K562 (cell line): Measurements from ENCODE around the gene PPAT. TPM values are rescaled to one million over a fixed set of nuclear protein-coding genes. Genes with fewer than 3 reads are reported as not detected.
A peak's percentile ranks its signal among the peaks of the same experiment; 100 is the strongest.

Experiments
- CCNT2 ChIP-seq: IDR thresholded peaks from 2 replicates; pipeline ENCODE4 v1.6.1; 2011; ENCODE audit warnings: borderline replicate concordance, low read depth, mild to moderate bottlenecking, moderate library complexity, mixed read lengths, low read length; ENCODE audit not compliant: insufficient read length; ENCODE audit errors: extremely low read depth
- CREB1 ChIP-seq, 2 experiments: sonication (generic) in 1 of 2; formaldehyde crosslinking in 1 of 2; IDR thresholded peaks; 2 replicates each; pipeline versions ENCODE4 v1.6.1 to v1.8.0; 2012 to 2022; ENCODE audit warnings: inconsistent platforms in 1 of 2, mild to moderate bottlenecking in 1 of 2, missing genetic modification reagents in 1 of 2, moderate library complexity in 1 of 2
- FOXA3 ChIP-seq, 2 experiments: fragments of 450-650 bp in 1 of 2; sonication (generic) in 1 of 2; formaldehyde crosslinking; IDR thresholded peaks in 1 of 2; conservative IDR thresholded peaks in 1 of 2; 2 replicates each; pipeline versions ENCODE4 v1.4.0 to v1.8.0; 2020 to 2022; ENCODE audit warnings: mild to moderate bottlenecking in 2 of 2, missing genetic modification reagents in 1 of 2
- HNRNPLL ChIP-seq: fragments of 200-400 bp; formaldehyde crosslinking; IDR thresholded peaks from 2 replicates; pipeline ENCODE4 v1.6.1; 2017; ENCODE audit warnings: low read length, low read depth, mild to moderate bottlenecking; ENCODE audit not compliant: poor library complexity, severe bottlenecking
- NELFE ChIP-seq: IDR thresholded peaks from 2 replicates; pipeline ENCODE4 v1.6.1; 2011; ENCODE audit warnings: mild to moderate bottlenecking; ENCODE audit not compliant: insufficient read depth, insufficient read length
- STAT5B ChIP-seq: fragments of 250-450 bp; sonication (Bioruptor Pico); IDR thresholded peaks from 2 replicates; pipeline ENCODE4 v1.8.0; 2021; ENCODE audit warnings: mild to moderate bottlenecking, inconsistent platforms
- ZC3H11A ChIP-seq: IDR thresholded peaks from 2 replicates; pipeline ENCODE4 v1.6.1; 2012; ENCODE audit warnings: low read depth, low read length, improper control_type of control experiment
- polyA plus RNA-seq, 8 experiments: library from polyadenylated mRNA; depleted of rRNA in 4 of 8; stranded (reverse) in 5 of 8; unstranded in 3 of 8; fragments of >200 nt; fragmentation: Nextera tagmentation in 2 of 8; fragmentation: Illumina TruSeq in 1 of 8; extraction: Ambion mirVana in 2 of 8; extraction: Trizol in 1 of 8; gene quantifications; 2 replicates each; pipeline versions ENCODE4 v1.2.1 to v1.2.3, GENCODE V29; 2011 to 2014; ENCODE audit warnings: inconsistent platforms in 1 of 8, missing spikeins in 1 of 8
- total RNA-seq, 7 experiments: library from RNA; depleted of rRNA in 6 of 7; stranded (reverse); fragments of >200 nt in 6 of 7; fragmentation: Illumina TruSeq in 2 of 7; extraction: Trizol in 2 of 7; gene quantifications; 2 replicates each; pipeline versions ENCODE4 v1.2.1 to v1.2.3, GENCODE V29; 2011 to 2021; ENCODE audit warnings: low replicate concordance in 1 of 7
- TF ChIP-seq, protein P1 (sequence below): fragments of 450-650 bp; IDR thresholded peaks from 2 replicates; pipeline ENCODE4 v1.6.1; 2016; ENCODE audit warnings: borderline replicate concordance
- TF ChIP-seq, protein P2 (sequence below): sonication (generic); formaldehyde crosslinking; IDR thresholded peaks from 2 replicates; pipeline ENCODE4 v1.8.0; 2022; ENCODE audit warnings: missing genetic modification reagents, mild to moderate bottlenecking, moderate library complexity, borderline replicate concordance
- TF ChIP-seq, protein P3 (sequence below): fragments of 250-450 bp; sonication (Bioruptor Pico); IDR thresholded peaks from 2 replicates; pipeline ENCODE4 v1.8.0; 2022; ENCODE audit warnings: inconsistent platforms, mild to moderate bottlenecking, moderate library complexity, borderline replicate concordance
- TF ChIP-seq, protein P4 (sequence below): fragments of 450-650 bp; IDR thresholded peaks from 2 replicates; pipeline ENCODE4 v1.6.1; 2018; ENCODE audit not compliant: partially characterized antibody
- TF ChIP-seq, protein P5 (sequence below): fragments of 450-650 bp; IDR thresholded peaks from 2 replicates; pipeline ENCODE4 v1.6.1; 2016; ENCODE audit warnings: mild to moderate bottlenecking

Gene PPAT
- total and polyA plus RNA-seq, 9 of the 15 experiments (the other 6 are each of a cell fraction or from before 2014, with no cell fraction given), result 36.2 to 75.8 (median 55.5) TPM

DNA sequence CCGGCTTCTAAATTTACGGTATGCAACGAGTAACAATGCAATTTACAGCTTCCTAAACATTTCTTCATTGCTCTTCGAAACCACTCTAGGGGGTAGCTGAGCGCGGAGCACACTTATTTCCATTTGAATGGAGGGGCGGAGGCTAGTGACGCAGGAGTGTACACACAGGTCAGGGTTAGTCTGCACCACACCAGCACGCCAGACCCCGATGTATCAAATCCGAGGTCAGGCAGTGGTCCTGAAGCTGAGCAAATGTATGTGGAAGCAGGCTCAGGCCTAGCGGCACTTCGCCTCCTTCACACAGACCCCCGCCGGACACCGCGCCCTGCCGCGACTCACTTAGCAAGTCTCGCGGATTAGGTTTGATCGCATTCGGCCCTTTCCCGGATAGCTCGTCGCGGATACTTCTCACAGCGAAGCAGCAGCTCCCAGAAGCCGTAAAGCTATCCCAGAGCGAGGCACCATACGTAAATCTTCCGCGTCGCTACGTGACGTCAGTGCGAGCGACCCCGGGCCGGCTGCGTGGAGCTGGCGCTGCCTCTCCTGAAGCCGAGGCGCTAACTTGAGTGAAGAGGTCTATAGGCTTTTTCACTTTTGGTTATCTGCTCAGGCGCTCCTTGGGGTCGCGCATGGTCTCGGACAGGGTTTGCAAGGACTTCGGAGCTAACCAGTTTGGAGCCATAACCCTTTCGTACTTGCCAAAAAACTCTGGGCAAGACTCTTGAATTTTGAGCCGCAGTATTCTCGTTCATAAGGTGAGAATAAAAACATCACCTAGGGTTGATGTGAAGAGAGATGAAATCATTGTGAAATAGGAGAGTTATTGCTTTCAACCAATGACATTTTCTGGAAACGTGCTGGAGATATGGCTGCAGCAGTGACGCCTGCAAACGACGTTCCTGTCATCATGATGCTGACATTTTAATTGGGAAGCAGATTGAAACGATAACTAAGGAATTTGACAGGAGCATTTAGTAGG, 48.1 kb downstream of the PPAT start, which contains the start of gene AASDH (continued):
- TF ChIP-seq, protein P1, sequence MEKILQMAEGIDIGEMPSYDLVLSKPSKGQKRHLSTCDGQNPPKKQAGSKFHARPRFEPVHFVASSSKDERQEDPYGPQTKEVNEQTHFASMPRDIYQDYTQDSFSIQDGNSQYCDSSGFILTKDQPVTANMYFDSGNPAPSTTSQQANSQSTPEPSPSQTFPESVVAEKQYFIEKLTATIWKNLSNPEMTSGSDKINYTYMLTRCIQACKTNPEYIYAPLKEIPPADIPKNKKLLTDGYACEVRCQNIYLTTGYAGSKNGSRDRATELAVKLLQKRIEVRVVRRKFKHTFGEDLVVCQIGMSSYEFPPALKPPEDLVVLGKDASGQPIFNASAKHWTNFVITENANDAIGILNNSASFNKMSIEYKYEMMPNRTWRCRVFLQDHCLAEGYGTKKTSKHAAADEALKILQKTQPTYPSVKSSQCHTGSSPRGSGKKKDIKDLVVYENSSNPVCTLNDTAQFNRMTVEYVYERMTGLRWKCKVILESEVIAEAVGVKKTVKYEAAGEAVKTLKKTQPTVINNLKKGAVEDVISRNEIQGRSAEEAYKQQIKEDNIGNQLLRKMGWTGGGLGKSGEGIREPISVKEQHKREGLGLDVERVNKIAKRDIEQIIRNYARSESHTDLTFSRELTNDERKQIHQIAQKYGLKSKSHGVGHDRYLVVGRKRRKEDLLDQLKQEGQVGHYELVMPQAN, result peak; percentile 89
- TF ChIP-seq, protein P2, sequence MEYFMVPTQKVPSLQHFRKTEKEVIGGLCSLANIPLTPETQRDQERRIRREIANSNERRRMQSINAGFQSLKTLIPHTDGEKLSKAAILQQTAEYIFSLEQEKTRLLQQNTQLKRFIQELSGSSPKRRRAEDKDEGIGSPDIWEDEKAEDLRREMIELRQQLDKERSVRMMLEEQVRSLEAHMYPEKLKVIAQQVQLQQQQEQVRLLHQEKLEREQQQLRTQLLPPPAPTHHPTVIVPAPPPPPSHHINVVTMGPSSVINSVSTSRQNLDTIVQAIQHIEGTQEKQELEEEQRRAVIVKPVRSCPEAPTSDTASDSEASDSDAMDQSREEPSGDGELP (CRISPR knock-in tag), result peak; percentile 88
- peak; percentile 39 to 89 for TF ChIP-seq FOXA3 (CRISPR knock-in tag; conservative IDR thresholded peaks at IDR 0.05 in 1 of 2, IDR thresholded peaks at IDR 0.05 in 1 of 2)
- peak; percentile 56 for TF ChIP-seq HNRNPLL
- TF ChIP-seq, protein P3, sequence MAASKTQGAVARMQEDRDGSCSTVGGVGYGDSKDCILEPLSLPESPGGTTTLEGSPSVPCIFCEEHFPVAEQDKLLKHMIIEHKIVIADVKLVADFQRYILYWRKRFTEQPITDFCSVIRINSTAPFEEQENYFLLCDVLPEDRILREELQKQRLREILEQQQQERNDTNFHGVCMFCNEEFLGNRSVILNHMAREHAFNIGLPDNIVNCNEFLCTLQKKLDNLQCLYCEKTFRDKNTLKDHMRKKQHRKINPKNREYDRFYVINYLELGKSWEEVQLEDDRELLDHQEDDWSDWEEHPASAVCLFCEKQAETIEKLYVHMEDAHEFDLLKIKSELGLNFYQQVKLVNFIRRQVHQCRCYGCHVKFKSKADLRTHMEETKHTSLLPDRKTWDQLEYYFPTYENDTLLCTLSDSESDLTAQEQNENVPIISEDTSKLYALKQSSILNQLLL (CRISPR knock-in tag), result no peak
- peak; percentile 56 for TF ChIP-seq CCNT2
- TF ChIP-seq NELFE, result no peak
- TF ChIP-seq CREB1 (IDR thresholded peaks at IDR 0.05), result peak; percentile 100
- TF ChIP-seq CREB1 (CRISPR knock-in tag; IDR thresholded peaks at IDR 0.05), result peak; percentile 100
- TF ChIP-seq ZC3H11A, result no peak
- TF ChIP-seq, protein P4, sequence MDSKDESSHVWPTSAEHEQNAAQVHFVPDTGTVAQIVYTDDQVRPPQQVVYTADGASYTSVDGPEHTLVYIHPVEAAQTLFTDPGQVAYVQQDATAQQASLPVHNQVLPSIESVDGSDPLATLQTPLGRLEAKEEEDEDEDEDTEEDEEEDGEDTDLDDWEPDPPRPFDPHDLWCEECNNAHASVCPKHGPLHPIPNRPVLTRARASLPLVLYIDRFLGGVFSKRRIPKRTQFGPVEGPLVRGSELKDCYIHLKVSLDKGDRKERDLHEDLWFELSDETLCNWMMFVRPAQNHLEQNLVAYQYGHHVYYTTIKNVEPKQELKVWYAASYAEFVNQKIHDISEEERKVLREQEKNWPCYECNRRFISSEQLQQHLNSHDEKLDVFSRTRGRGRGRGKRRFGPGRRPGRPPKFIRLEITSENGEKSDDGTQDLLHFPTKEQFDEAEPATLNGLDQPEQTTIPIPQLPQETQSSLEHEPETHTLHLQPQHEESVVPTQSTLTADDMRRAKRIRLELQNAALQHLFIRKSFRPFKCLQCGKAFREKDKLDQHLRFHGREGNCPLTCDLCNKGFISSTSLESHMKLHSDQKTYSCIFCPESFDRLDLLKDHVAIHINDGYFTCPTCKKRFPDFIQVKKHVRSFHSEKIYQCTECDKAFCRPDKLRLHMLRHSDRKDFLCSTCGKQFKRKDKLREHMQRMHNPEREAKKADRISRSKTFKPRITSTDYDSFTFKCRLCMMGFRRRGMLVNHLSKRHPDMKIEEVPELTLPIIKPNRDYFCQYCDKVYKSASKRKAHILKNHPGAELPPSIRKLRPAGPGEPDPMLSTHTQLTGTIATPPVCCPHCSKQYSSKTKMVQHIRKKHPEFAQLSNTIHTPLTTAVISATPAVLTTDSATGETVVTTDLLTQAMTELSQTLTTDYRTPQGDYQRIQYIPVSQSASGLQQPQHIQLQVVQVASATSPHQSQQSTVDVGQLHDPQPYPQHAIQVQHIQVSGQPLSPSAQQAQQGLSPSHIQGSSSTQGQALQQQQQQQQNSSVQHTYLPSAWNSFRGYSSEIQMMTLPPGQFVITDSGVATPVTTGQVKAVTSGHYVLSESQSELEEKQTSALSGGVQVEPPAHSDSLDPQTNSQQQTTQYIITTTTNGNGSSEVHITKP, result peak; percentile 50
- TF ChIP-seq STAT5B (CRISPR knock-in tag), result no peak
- TF ChIP-seq, protein P5, sequence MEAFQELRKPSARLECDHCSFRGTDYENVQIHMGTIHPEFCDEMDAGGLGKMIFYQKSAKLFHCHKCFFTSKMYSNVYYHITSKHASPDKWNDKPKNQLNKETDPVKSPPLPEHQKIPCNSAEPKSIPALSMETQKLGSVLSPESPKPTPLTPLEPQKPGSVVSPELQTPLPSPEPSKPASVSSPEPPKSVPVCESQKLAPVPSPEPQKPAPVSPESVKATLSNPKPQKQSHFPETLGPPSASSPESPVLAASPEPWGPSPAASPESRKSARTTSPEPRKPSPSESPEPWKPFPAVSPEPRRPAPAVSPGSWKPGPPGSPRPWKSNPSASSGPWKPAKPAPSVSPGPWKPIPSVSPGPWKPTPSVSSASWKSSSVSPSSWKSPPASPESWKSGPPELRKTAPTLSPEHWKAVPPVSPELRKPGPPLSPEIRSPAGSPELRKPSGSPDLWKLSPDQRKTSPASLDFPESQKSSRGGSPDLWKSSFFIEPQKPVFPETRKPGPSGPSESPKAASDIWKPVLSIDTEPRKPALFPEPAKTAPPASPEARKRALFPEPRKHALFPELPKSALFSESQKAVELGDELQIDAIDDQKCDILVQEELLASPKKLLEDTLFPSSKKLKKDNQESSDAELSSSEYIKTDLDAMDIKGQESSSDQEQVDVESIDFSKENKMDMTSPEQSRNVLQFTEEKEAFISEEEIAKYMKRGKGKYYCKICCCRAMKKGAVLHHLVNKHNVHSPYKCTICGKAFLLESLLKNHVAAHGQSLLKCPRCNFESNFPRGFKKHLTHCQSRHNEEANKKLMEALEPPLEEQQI, result no peak; the same call in 1 of the 2 replicates
